ENCODE measurements around the gene CMIP. TPM values are rescaled to one million over a fixed set of nuclear protein-coding genes. Genes with fewer than 3 reads are reported as not detected.

Gene CMIP
- total and polyA plus RNA-seq, 10 of the 15 experiments (the other 5 are each of a cell fraction or from before 2014, with no cell fraction given) = 1.2 to 43.2 (median 4.4) TPM

DNA sequence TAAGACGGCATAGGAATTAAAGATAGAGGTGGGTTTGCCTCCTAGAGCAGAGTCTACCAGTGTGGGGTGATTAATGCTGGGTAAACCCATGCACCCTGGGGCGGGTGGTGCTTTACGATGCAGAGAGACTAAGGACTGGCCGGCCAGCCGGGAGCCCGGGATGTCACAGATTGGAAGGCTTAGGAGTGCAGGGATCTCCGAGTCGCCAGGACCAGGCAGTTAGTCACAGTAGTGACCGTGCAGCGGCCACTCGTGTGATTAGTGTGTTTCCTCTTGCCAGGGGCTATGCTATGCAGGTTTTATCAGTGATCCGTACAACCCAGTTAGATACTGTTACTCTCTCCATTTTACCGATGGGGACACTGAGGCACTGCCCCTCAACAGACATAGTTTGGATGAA is 10.4 kb downstream of the CMIP start (continued):
- TF ChIP-seq SRF (IDR thresholded peaks at IDR 0.05; ENCODE audit: low read depth in 2 of 2, low read length in 2 of 2) (no peak), CBX5 (IDR thresholded peaks at IDR 0.05; ENCODE audit: low read depth) (no peak), TCF3 (IDR thresholded peaks at IDR 0.05; ENCODE audit: borderline replicate concordance, insufficient read depth, low read depth, low read length) (no peak)

DNA sequence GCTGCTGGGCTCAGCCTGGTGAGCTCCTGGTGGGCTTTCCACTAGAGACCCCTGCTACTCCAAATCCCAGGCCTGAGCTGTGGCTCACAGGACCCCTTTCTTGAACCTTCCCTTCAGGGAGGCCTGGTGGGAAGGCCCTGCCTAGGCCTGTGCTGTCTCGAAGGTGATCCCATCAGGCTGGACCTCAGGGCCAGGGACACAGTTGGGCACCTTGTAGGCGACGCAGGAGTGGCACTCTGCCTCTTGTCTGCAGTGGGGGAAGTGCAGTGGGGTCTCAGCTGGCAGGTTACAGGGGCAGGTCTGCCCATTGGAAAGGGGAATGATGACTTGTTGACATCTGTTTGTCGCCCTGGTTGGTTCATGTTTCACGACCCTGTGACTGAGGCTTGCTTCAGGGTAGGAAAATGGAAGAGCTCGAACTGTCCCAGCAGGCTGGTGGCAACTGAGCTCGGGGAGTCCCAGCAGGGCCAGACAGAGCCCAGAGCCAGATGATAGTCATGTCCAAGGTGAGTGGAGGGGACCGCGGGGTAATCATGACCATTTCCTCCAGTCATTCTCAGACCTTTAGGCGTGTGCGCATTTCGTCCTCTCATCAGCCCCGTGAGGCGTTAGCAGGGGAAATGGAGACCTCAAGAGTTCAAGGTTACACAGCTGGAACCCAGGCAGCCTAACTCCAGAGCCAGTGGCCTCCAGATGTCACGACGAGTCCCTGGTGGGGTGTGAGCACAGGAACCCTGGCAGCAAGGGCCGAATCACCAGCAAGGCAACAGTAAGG is 11.3 kb downstream of the CMIP start:
- Histone ChIP-seq H3K27ac (ENCODE audit: control insufficient read depth, insufficient read depth) (no peak overlapping the region), H3K79me2 (ENCODE audit: control insufficient read depth, insufficient read depth, low read length) (peaks cover 56% of the 10 kb centered on the region), H3K9ac (ENCODE audit: control insufficient read depth, insufficient read depth, low read length) (no peak overlapping the region), H3K4me3 (no peak overlapping the region), H3K4me1 (ENCODE audit: control insufficient read depth, insufficient read depth, low read length) (peaks cover 17% of the 10 kb centered on the region), H3K27me3 (replicated peaks in 1 of 2; ENCODE audit: control insufficient read depth in 2 of 2, insufficient read depth in 2 of 2, low read length in 1 of 2) (no peaks in the 10 kb centered on the region), H3K9me3 (replicated peaks; ENCODE audit: control insufficient read depth, insufficient read depth, low read length) (no peaks in the 10 kb centered on the region; the same call in 2 of the 3 replicates), H4K20me1 (ENCODE audit: control insufficient read depth, insufficient read depth) (no peaks in the 10 kb centered on the region), H3K4me2 (ENCODE audit: control insufficient read depth, insufficient read depth) (no peak overlapping the region), H3K36me3 (ENCODE audit: control insufficient read depth in 2 of 2, insufficient read depth in 2 of 2, low read length in 1 of 2) (peaks cover 4 to 20% of the 10 kb centered on the region in 2 experiments), H2AFZ (ENCODE audit: control insufficient read depth, low read depth, low read length) (no peak overlapping the region)
- ChIA-PET SMC1A (ENCODE audit: uncharacterized antibody, unreplicated experiment) (interaction anchor here (2.7 kb wide), 1 partner anchor 25 kb away, joined by 8 read pairs; no protein-coding TSS in a partner anchor), POLR2A (no interaction called here), RAD21 (ENCODE audit: unreplicated experiment) (interaction anchor here (1.2 kb wide), 1 partner anchor 30 kb away, joined by 3 read pairs; no protein-coding TSS in a partner anchor), CTCF (no interaction called here)
- BruUV-seq (replicated peaks) = no TSS peak
- intact Hi-C loops (cut with micrococcal nuclease; ENCODE audit: unreplicated experiment) (no loop called here), in situ Hi-C loops (cut with MboI) (no loop called here)
- WGBS (ENCODE audit: insufficient coverage, insufficient replicate concordance, low lambda C conversion rate, missing lambda C conversion rate) = 95% methylated on average over 17 of the region's 17 CpGs
- DNase-seq (ENCODE audit: low read depth, low spot score) = no peak
- ATAC-seq = no peak
- no peak for TF ChIP-seq NRF1 (conservative IDR thresholded peaks at IDR 0.05; ENCODE audit: low read depth, low read length)
- FAIRE-seq = no peak

Measured in GM12878 (cell line).